GM19324 (cell line): ENCODE results near the gene SYT7.
"Not testable (repeated sequence)": the region's sequence is repeated elsewhere in the genome, so short reads cannot be mapped to it uniquely, and the experiment has no call there.

Source experiments
- ATAC-seq: cut with Tn5 transposase; IDR thresholded peaks from one replicate; pipeline ENCODE4 v1.9.1; 2021; ENCODE audit warnings: mild to moderate bottlenecking, moderate library complexity; ENCODE audit not compliant: unreplicated experiment, low FRiP score

Gene SYT7

GRCh38 chr11:61581030-61581928 is at the start of gene SYT7:
Gene SYT7, minus strand, starts transcription at chr11:61581076. Its CDS starts 256 bp downstream, at chr11:61580820.
- peak; percentile 70 for ATAC-seq

GRCh38 chr11:61630089-61630488 is 49.2 kb upstream of the SYT7 start:
- no peak for ATAC-seq

GRCh38 chr11:61629082-61629833 is 48.4 kb upstream of the SYT7 start:
- ATAC-seq, result no peak

- ATAC-seq, result no peak
Measured at GRCh38 chr11:61628662-61628970, 47.7 kb upstream of the SYT7 start.

GRCh38 chr11:61627850-61628661 is 47.2 kb upstream of the SYT7 start:
- no peak for ATAC-seq

GRCh38 chr11:61626580-61627380 is 45.9 kb upstream of the SYT7 start:
- ATAC-seq, result no peak

GRCh38 chr11:61625525-61625924 is 44.6 kb upstream of the SYT7 start:
- no peak for ATAC-seq

GRCh38 chr11:61621917-61622585 is 41.2 kb upstream of the SYT7 start:
- no peak for ATAC-seq

- no peak for ATAC-seq
Measured at GRCh38 chr11:61619471-61620226, 38.8 kb upstream of the SYT7 start.

- no peak for ATAC-seq
Measured at GRCh38 chr11:61618978-61619377, 38.1 kb upstream of the SYT7 start.

GRCh38 chr11:61617515-61617914 is 36.6 kb upstream of the SYT7 start:
- no peak for ATAC-seq

GRCh38 chr11:61616434-61616833 is 35.6 kb upstream of the SYT7 start:
- ATAC-seq, result no peak

- not testable (repeated sequence) for ATAC-seq
Measured at GRCh38 chr11:61614782-61615181, 33.9 kb upstream of the SYT7 start.

GRCh38 chr11:61613870-61614269 is 33.0 kb upstream of the SYT7 start:
- ATAC-seq, result no peak

- no peak for ATAC-seq
Measured at GRCh38 chr11:61613051-61613450, 32.2 kb upstream of the SYT7 start.

- no peak for ATAC-seq
Measured at GRCh38 chr11:61611309-61611708, 30.4 kb upstream of the SYT7 start.

- no peak for ATAC-seq
Measured at GRCh38 chr11:61610905-61611304, 30.0 kb upstream of the SYT7 start.

- no peak for ATAC-seq
Measured at GRCh38 chr11:61609980-61610366, 29.1 kb upstream of the SYT7 start.
